GM12878 (cell line): ENCODE results near the gene DLG2. TPM values are rescaled to one million over a fixed set of nuclear protein-coding genes. Genes with fewer than 3 reads are reported as not detected.

Source experiments
- ATAC-seq: fragments of 200-7000 bp; cut with Tn5 transposase; 3 replicates; pipeline ENCODE4 v1.9.1; 2020; ENCODE audit warnings: mild to moderate bottlenecking, moderate library complexity
- BruUV-seq: library from RNA; stranded (reverse); fragments of 400-500 nt; replicated peaks from 2 replicates; lab custom pipeline; 2021; lab: Mats Ljungman, UMichigan
- CTCF ChIA-PET: fragments of 300-600 bp; sonication (Branson Sonifier 250); formaldehyde crosslinking; extraction: SDS; loops from one replicate; lab custom pipeline; 2021; ENCODE audit warnings: inconsistent platforms; lab: Yijun Ruan, JAX
- POLR2A ChIA-PET: fragments of 350-600 bp; formaldehyde crosslinking; extraction: SDS; loops from one replicate; lab custom pipeline; 2021; ENCODE audit warnings: inconsistent platforms; lab: Charles Lee
- RAD21 ChIA-PET: fragments of 300-600 bp; sonication (Branson Sonifier 250); formaldehyde crosslinking; loops from one replicate; lab custom pipeline; 2023; ENCODE audit warnings: antibody characterized with exemption; ENCODE audit not compliant: unreplicated experiment; lab: Charles Lee
- SMC1A ChIA-PET: fragments of 300-600 bp; sonication (Branson Sonifier 250); formaldehyde crosslinking; loops from one replicate; lab custom pipeline; 2023; ENCODE audit not compliant: unreplicated experiment, uncharacterized antibody; lab: Charles Lee
- DNase-seq: peaks from one replicate; pipeline ENCODE4 v3.0.0-alpha.2; 2011; ENCODE audit warnings: low read depth, low spot score
- FAIRE-seq: peaks from 3 replicates; lab custom pipeline; 2011; peaks lifted over from hg19 to GRCh38; lab: Jason Lieb, UNC
- H2AFZ ChIP-seq: 2 replicates; pipeline ENCODE4 v1.6.0; 2011; ENCODE audit warnings: low read depth, low read length, control low read depth; ENCODE audit not compliant: control insufficient read depth
- H3K27ac ChIP-seq: 2 replicates; pipeline ENCODE4 v1.5.1; 2011; ENCODE audit warnings: control low read depth; ENCODE audit not compliant: control insufficient read depth, insufficient read depth
- H3K27me3 ChIP-seq, 2 experiments: replicated peaks in 1 of 2; 2 replicates each; pipeline versions ENCODE4 v1.6.0 to v1.6.1; 2011; ENCODE audit warnings: low read length in 1 of 2; ENCODE audit not compliant: control insufficient read depth in 2 of 2, insufficient read depth in 2 of 2
- H3K36me3 ChIP-seq, 2 experiments: 2 replicates each; pipeline ENCODE4 v1.5.1; 2011; ENCODE audit warnings: low read length in 1 of 2; ENCODE audit not compliant: control insufficient read depth in 2 of 2, insufficient read depth in 2 of 2
- H3K4me1 ChIP-seq: 2 replicates; pipeline ENCODE4 v1.6.1; 2011; ENCODE audit warnings: mild to moderate bottlenecking, low read length, moderate library complexity, mixed read lengths; ENCODE audit not compliant: control insufficient read depth, insufficient read depth
- H3K4me2 ChIP-seq: 2 replicates; pipeline ENCODE4 v1.6.0; 2011; ENCODE audit warnings: control low read depth; ENCODE audit not compliant: control insufficient read depth, insufficient read depth
- H3K4me3 ChIP-seq: fragments of 200-600 bp; sonication (generic); 2 replicates; pipeline ENCODE4 v1.5.1; 2016
- H3K79me2 ChIP-seq: 2 replicates; pipeline ENCODE4 v1.6.0; 2011; ENCODE audit warnings: low read length; ENCODE audit not compliant: control insufficient read depth, insufficient read depth
- H3K9ac ChIP-seq: 2 replicates; pipeline ENCODE4 v1.8.0; 2011; ENCODE audit warnings: low read length, control low read depth, mixed read lengths; ENCODE audit not compliant: control insufficient read depth, insufficient read depth
- H3K9me3 ChIP-seq: replicated peaks from 3 replicates; pipeline ENCODE4 v1.5.1; 2011; ENCODE audit warnings: mild to moderate bottlenecking, low read length; ENCODE audit not compliant: control insufficient read depth, insufficient read depth
- H4K20me1 ChIP-seq: 2 replicates; pipeline ENCODE4 v1.6.0; 2011; ENCODE audit not compliant: control insufficient read depth, insufficient read depth
- CBX5 ChIP-seq: sonication (generic); IDR thresholded peaks from 2 replicates; pipeline ENCODE4 v1.6.1; 2016; ENCODE audit warnings: low read depth, moderate library complexity, mild to moderate bottlenecking, inconsistent platforms
- CEBPZ ChIP-seq: fragments of 150-350 bp; IDR thresholded peaks from 2 replicates; pipeline ENCODE4 v1.6.1; 2016; ENCODE audit warnings: low read depth, low read length
- E2F4 ChIP-seq: IDR thresholded peaks from 2 replicates; pipeline ENCODE4 v1.6.1; 2012; ENCODE audit warnings: low read depth, low read length, improper control_type of control experiment
- EP300 ChIP-seq, 2 experiments: fragments of 150-350 bp in 1 of 2; IDR thresholded peaks; 2 replicates each; pipeline ENCODE4 v1.6.1; 2011 to 2012; ENCODE audit warnings: low read depth in 2 of 2, low read length in 2 of 2, borderline replicate concordance in 1 of 2, improper control_type of control experiment in 1 of 2, inconsistent platforms in 1 of 2; ENCODE audit not compliant: control insufficient read depth in 1 of 2
- FOXK2 ChIP-seq: fragments of 450-650 bp; IDR thresholded peaks from 2 replicates; pipeline ENCODE4 v1.6.1; 2017; ENCODE audit warnings: mild to moderate bottlenecking, moderate library complexity
- MTA2 ChIP-seq: fragments of 450-650 bp; IDR thresholded peaks from 2 replicates; pipeline ENCODE4 v1.6.1; 2016; ENCODE audit warnings: low read depth, mild to moderate bottlenecking, moderate library complexity
- NKRF ChIP-seq: fragments of 450-650 bp; conservative IDR thresholded peaks from 2 replicates; pipeline ENCODE4 v1.6.1; 2017; ENCODE audit warnings: mild to moderate bottlenecking, moderate library complexity
- RELA ChIP-seq: fragments of 450-650 bp; IDR thresholded peaks from 2 replicates; pipeline ENCODE4 v1.8.0; 2014; ENCODE audit warnings: borderline replicate concordance; ENCODE audit not compliant: partially characterized antibody
- SMC3 ChIP-seq: IDR thresholded peaks from 2 replicates; pipeline ENCODE4 v1.6.1; 2011; ENCODE audit warnings: low read length, improper control_type of control experiment, borderline replicate concordance
- WGBS: methylation state at CpG from one replicate; pipeline ENCODE4 v1.1.6; 2016; ENCODE audit warnings: low lambda C conversion rate; ENCODE audit not compliant: insufficient replicate concordance, insufficient coverage; ENCODE audit errors: missing lambda C conversion rate; 5-methylcytosine and 5-hydroxymethylcytosine counted together
- in situ Hi-C: fragments of 300-500 bp; cut with MboI; formaldehyde crosslinking; loops from 9 replicates; pipeline ENCODE4 v1.14.3; 2018; ENCODE audit warnings: mixed read lengths
- intact Hi-C: fragments of 100-400 bp; cut with micrococcal nuclease; formaldehyde crosslinking; loops from one replicate; pipeline ENCODE4 v1.14.2; 2022; ENCODE audit not compliant: unreplicated experiment
- polyA plus RNA-seq, 11 experiments: library from polyadenylated mRNA; depleted of rRNA in 4 of 11; unstranded in 6 of 11; stranded (reverse) in 5 of 11; fragments of >200 nt; fragmentation: Nextera tagmentation in 4 of 11; fragmentation: Illumina TruSeq in 1 of 11; extraction: Ambion mirVana in 4 of 11; extraction: Trizol in 1 of 11; gene quantifications; 1 replicate in 1 of 11; 2 replicates in 10 of 11; pipeline versions ENCODE4 v1.2.1 to v1.2.3, GENCODE V29; 2011 to 2016; ENCODE audit warnings: inconsistent platforms in 2 of 11, missing spikeins in 2 of 11, low read depth in 1 of 11
- total RNA-seq, 4 experiments: library from RNA; depleted of rRNA in 3 of 4; stranded (reverse); fragments of >200 nt in 3 of 4; fragmentation: Illumina TruSeq in 1 of 4; extraction: Trizol in 1 of 4; gene quantifications; 2 replicates each; pipeline versions ENCODE4 v1.2.1 to v1.2.3, GENCODE V29; 2013 to 2021
- TF ChIP-seq, protein P1 (sequence below): IDR thresholded peaks from 2 replicates; pipeline ENCODE4 v1.6.1; 2011; ENCODE audit warnings: mild to moderate bottlenecking, low read depth, low read length, moderate library complexity; ENCODE audit not compliant: insufficient replicate concordance
- TF ChIP-seq, protein P2 (sequence below): fragments of 450-650 bp; IDR thresholded peaks from 2 replicates; pipeline ENCODE4 v1.6.1; 2017; ENCODE audit warnings: mild to moderate bottlenecking
- TF ChIP-seq, protein P3 (sequence below): IDR thresholded peaks from 2 replicates; pipeline ENCODE4 v1.6.1; 2011; ENCODE audit warnings: low read depth, mild to moderate bottlenecking, low read length, moderate library complexity, borderline replicate concordance; ENCODE audit errors: extremely low read depth

The DLG2 gene
- total and polyA plus RNA-seq, 10 of the 15 experiments (the other 5 are each of a cell fraction or from before 2014, with no cell fraction given): 0.09 to 0.98 (median 0.35) TPM

DNA sequence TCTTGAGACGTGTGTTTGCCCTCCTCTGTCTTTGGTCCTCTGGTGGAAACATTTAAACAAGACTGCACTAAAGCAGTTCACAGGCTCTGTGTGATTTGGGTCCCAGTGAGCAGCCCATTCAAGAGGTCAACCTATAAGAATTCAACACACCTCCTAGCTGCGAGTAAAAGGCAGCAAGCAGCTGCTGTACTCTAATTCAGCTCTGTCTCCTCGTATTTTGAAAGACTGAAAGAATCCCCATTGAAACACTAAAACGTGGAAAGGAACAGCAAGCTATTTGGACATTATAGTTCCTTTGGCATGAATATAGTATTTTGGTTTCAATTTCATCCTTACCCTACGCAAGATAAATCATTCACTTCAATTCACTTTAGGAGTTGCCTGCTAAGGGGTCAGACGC lies 1046.7 kb downstream of the DLG2 start:
- SMC1A ChIA-PET: no interaction called here
- CTCF ChIA-PET: no interaction called here
- H3K4me1 ChIP-seq: no peaks in the 10 kb centered on the region
- BruUV-seq: no TSS peak
- H3K4me2 ChIP-seq: no peak overlapping the region
- H4K20me1 ChIP-seq: no peaks in the 10 kb centered on the region
- H3K9me3 ChIP-seq: no peaks in the 10 kb centered on the region
- POLR2A ChIA-PET: no interaction called here
- no peaks in the 10 kb centered on the region for H3K79me2 ChIP-seq
- H3K9ac ChIP-seq: no peak overlapping the region
- in situ Hi-C loops: no loop called here
- no peak overlapping the region for H3K4me3 ChIP-seq
- no peaks in the 10 kb centered on the region for H3K27me3 ChIP-seq
- H3K27ac ChIP-seq: no peak overlapping the region
- DNase-seq: no peak
- no peak for ATAC-seq
- no peak overlapping the region for H2AFZ ChIP-seq
- intact Hi-C loops: no loop called here
- no peaks in the 10 kb centered on the region for H3K36me3 ChIP-seq
- FAIRE-seq: no peak
- RAD21 ChIA-PET: no interaction called here
- WGBS: 22% methylated on average over 6 of the region's 6 CpGs
- TF ChIP-seq NKRF: no peak
- TF ChIP-seq, protein P1, sequence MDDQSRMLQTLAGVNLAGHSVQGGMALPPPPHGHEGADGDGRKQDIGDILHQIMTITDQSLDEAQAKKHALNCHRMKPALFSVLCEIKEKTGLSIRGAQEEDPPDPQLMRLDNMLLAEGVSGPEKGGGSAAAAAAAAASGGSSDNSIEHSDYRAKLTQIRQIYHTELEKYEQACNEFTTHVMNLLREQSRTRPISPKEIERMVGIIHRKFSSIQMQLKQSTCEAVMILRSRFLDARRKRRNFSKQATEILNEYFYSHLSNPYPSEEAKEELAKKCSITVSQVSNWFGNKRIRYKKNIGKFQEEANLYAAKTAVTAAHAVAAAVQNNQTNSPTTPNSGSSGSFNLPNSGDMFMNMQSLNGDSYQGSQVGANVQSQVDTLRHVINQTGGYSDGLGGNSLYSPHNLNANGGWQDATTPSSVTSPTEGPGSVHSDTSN: no peak
- TF ChIP-seq EP300 (IDR thresholded peaks at IDR 0.05; ENCODE audit: borderline replicate concordance in 1 of 2, control insufficient read depth in 1 of 2, low read depth in 2 of 2, low read length in 2 of 2): no peak
- no peak for TF ChIP-seq RELA
- TF ChIP-seq, protein P2, sequence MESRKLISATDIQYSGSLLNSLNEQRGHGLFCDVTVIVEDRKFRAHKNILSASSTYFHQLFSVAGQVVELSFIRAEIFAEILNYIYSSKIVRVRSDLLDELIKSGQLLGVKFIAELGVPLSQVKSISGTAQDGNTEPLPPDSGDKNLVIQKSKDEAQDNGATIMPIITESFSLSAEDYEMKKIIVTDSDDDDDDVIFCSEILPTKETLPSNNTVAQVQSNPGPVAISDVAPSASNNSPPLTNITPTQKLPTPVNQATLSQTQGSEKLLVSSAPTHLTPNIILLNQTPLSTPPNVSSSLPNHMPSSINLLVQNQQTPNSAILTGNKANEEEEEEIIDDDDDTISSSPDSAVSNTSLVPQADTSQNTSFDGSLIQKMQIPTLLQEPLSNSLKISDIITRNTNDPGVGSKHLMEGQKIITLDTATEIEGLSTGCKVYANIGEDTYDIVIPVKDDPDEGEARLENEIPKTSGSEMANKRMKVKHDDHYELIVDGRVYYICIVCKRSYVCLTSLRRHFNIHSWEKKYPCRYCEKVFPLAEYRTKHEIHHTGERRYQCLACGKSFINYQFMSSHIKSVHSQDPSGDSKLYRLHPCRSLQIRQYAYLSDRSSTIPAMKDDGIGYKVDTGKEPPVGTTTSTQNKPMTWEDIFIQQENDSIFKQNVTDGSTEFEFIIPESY: no peak
- no peak for TF ChIP-seq FOXK2
- TF ChIP-seq, protein P3, sequence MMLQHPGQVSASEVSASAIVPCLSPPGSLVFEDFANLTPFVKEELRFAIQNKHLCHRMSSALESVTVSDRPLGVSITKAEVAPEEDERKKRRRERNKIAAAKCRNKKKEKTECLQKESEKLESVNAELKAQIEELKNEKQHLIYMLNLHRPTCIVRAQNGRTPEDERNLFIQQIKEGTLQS: no peak
- no peak for TF ChIP-seq CEBPZ
- no peak for TF ChIP-seq SMC3
- TF ChIP-seq MTA2: no peak
- TF ChIP-seq CBX5: no peak
- no peak for TF ChIP-seq E2F4
